IPS-NIHi7 (cell line): ENCODE data around the gene TEC.
"Not testable (repeated sequence)": the region's sequence is repeated elsewhere in the genome, so short reads cannot be mapped to it uniquely, and the experiment has no call there.

Source experiments
- DNase-seq: peaks from one replicate; pipeline ENCODE4 v3.0.0; 2012; ENCODE audit warnings: mixed read lengths; ENCODE audit errors: extremely low spot score

TEC gene

GRCh38 chr4:48242511-48243195, 27.0 kb downstream of the TEC start:
- DNase-seq, result no peak

- DNase-seq, result no peak
These were observed 27.9 kb downstream of the TEC start for GRCh38 chr4:48241731-48242130.

- no peak for DNase-seq
These were observed 31.5 kb downstream of the TEC start for GRCh38 chr4:48237996-48238645.

GRCh38 chr4:48235050-48235449, 34.6 kb downstream of the TEC start:
- DNase-seq, result no peak

GRCh38 chr4:48234575-48234974, 35.1 kb downstream of the TEC start:
- DNase-seq, result no peak

GRCh38 chr4:48228949-48229348, 40.7 kb downstream of the TEC start:
- no peak for DNase-seq

- DNase-seq, result no peak
These were observed 42.0 kb downstream of the TEC start for GRCh38 chr4:48227662-48228061.

GRCh38 chr4:48226199-48226598, 43.4 kb downstream of the TEC start:
- no peak for DNase-seq

- DNase-seq, result peak; percentile 29
These were observed 44.1 kb downstream of the TEC start for GRCh38 chr4:48225368-48226141.

- DNase-seq, result no peak
These were observed 45.0 kb downstream of the TEC start for GRCh38 chr4:48224606-48225005.

GRCh38 chr4:48223633-48224295, 45.9 kb downstream of the TEC start:
- DNase-seq, result no peak

GRCh38 chr4:48222491-48222890, 47.1 kb downstream of the TEC start:
- no peak for DNase-seq

GRCh38 chr4:48219430-48219829, 50.2 kb downstream of the TEC start:
- DNase-seq, result not testable (repeated sequence)

- DNase-seq, result no peak
These were observed 53.1 kb downstream of the TEC start for GRCh38 chr4:48216563-48216962.

GRCh38 chr4:48215977-48216376, 53.7 kb downstream of the TEC start:
- no peak for DNase-seq

- DNase-seq, result no peak
These were observed 57.5 kb downstream of the TEC start for GRCh38 chr4:48212165-48212564.

- no peak for DNase-seq
These were observed 58.7 kb downstream of the TEC start for GRCh38 chr4:48210966-48211328.

GRCh38 chr4:48205626-48206025, 64.0 kb downstream of the TEC start:
- no peak for DNase-seq

GRCh38 chr4:48205107-48205506, 64.5 kb downstream of the TEC start:
- no peak for DNase-seq

- no peak for DNase-seq
These were observed 65.8 kb downstream of the TEC start for GRCh38 chr4:48203819-48204218.

- no peak for DNase-seq
These were observed 71.9 kb downstream of the TEC start for GRCh38 chr4:48197643-48198237.
